ENCODE data around the gene CETP. TPM values are rescaled to one million over a fixed set of nuclear protein-coding genes. Genes with fewer than 3 reads are reported as not detected.
A peak's percentile ranks its signal among the peaks of the same experiment; 100 is the strongest.

Gene CETP
- total and polyA plus RNA-seq, 2 of the 13 experiments (the other 11 are each of a cell fraction or from before 2014, with no cell fraction given) = 0.31 to 9.8 TPM

GRCh38 chr16:57020651-57021050, 58.9 kb downstream of the CETP start (continued):
- TF ChIP-seq AHDC1 (CRISPR knock-in tag; IDR thresholded peaks at IDR 0.05; ENCODE audit: borderline replicate concordance) (0 out of 2 replicates have a peak, but pooled peaks have one; percentile 21), ZKSCAN5 (CRISPR knock-in tag; IDR thresholded peaks at IDR 0.05) (no peak), ZNF710 (CRISPR knock-in tag; IDR thresholded peaks at IDR 0.05; ENCODE audit: borderline replicate concordance) (no peak), NR1H2 (CRISPR knock-in tag; IDR thresholded peaks at IDR 0.05; ENCODE audit: borderline replicate concordance, low read depth) (no peak), ZNF263 (CRISPR knock-in tag; IDR thresholded peaks at IDR 0.05) (peak; percentile 46; the same call in 1 of the 2 replicates), MXI1 (IDR thresholded peaks at IDR 0.05; ENCODE audit: borderline replicate concordance, low read depth, low read length) (0 out of 3 replicates have a peak, but pooled peaks have one; percentile 9), ZSCAN21 (CRISPR knock-in tag; IDR thresholded peaks at IDR 0.05; ENCODE audit: borderline replicate concordance) (peak; percentile 95), E2F2 (CRISPR knock-in tag; IDR thresholded peaks at IDR 0.05; ENCODE audit: borderline replicate concordance) (no peak), SOX13 (IDR thresholded peaks at IDR 0.05) (no peak), SOX13 (CRISPR knock-in tag; conservative IDR thresholded peaks at IDR 0.05 in 1 of 2, IDR thresholded peaks at IDR 0.05 in 1 of 2) (peak in 1 of 2 experiments; percentile 23; a peak in 1 of 4 replicates), ATF7-NPFF (CRISPR knock-in tag; IDR thresholded peaks at IDR 0.05; ENCODE audit: low read depth) (no peak), BCL6 (CRISPR knock-in tag; IDR thresholded peaks at IDR 0.05) (peak; percentile 69), HNF4A (CRISPR knock-in tag; IDR thresholded peaks at IDR 0.05) (peak; percentile 92), ARID5B (CRISPR knock-in tag; IDR thresholded peaks at IDR 0.05) (0 out of 2 replicates have a peak, but pooled peaks have one; percentile 52), ZSCAN22 (CRISPR knock-in tag; IDR thresholded peaks at IDR 0.05) (no peak), RXRA (CRISPR knock-in tag; IDR thresholded peaks at IDR 0.05) (peak; percentile 42; the same call in 1 of the 2 replicates)
